Trophoblast cell (in vitro differentiated cells and primary cell): ENCODE data around the gene NR5A2.

Experiments used
- DNase-seq, 2 donors: peaks; one replicate each; pipeline ENCODE4 v3.0.0-alpha.2; 2016
- H2AFZ ChIP-seq: 2 replicates; pipeline ENCODE4 v1.6.1; 2013; ENCODE audit warnings: low read length, moderate library complexity, mild to moderate bottlenecking; ENCODE audit not compliant: insufficient read depth, poor library complexity
- H2AK5ac ChIP-seq: 2 replicates; pipeline ENCODE4 v1.6.1; 2013; ENCODE audit warnings: mild to moderate bottlenecking, low read length
- H2BK120ac ChIP-seq: 2 replicates; pipeline ENCODE4 v1.6.1; 2013; ENCODE audit warnings: low read length, mild to moderate bottlenecking, moderate library complexity; ENCODE audit not compliant: insufficient read depth, poor library complexity
- H2BK12ac ChIP-seq: 2 replicates; pipeline ENCODE4 v1.6.1; 2013; ENCODE audit warnings: mild to moderate bottlenecking, low read length, moderate library complexity
- H2BK5ac ChIP-seq: 2 replicates; pipeline ENCODE4 v1.6.1; 2013; ENCODE audit warnings: low read length, low read depth, moderate library complexity, mild to moderate bottlenecking; ENCODE audit not compliant: poor library complexity
- H3K14ac ChIP-seq: 2 replicates; pipeline ENCODE4 v1.6.1; 2013; ENCODE audit warnings: mild to moderate bottlenecking, low read length
- H3K18ac ChIP-seq: 2 replicates; pipeline ENCODE4 v1.6.1; 2013; ENCODE audit warnings: mild to moderate bottlenecking, low read length
- H3K23ac ChIP-seq: 2 replicates; pipeline ENCODE4 v1.6.1; 2013; ENCODE audit warnings: low read length
- H3K27ac ChIP-seq: 2 replicates; pipeline ENCODE4 v1.5.1; 2013; ENCODE audit warnings: low read depth, mild to moderate bottlenecking, inconsistent platforms, low read length, moderate library complexity
- H3K27me3 ChIP-seq: 2 replicates; pipeline ENCODE4 v1.6.1; 2013; ENCODE audit warnings: inconsistent platforms, mild to moderate bottlenecking, low read length, moderate library complexity; ENCODE audit not compliant: insufficient read depth
- H3K36me3 ChIP-seq, 2 experiments: 1 replicate in 1 of 2; 2 replicates in 1 of 2; pipeline ENCODE4 v1.6.1; 2013; ENCODE audit warnings: low read length in 2 of 2, mild to moderate bottlenecking in 2 of 2, moderate library complexity in 1 of 2; ENCODE audit not compliant: insufficient read depth in 2 of 2, control insufficient read depth in 1 of 2
- H3K4ac ChIP-seq: 2 replicates; pipeline ENCODE4 v1.6.1; 2013; ENCODE audit warnings: low read depth, mild to moderate bottlenecking, low read length, moderate library complexity
- H3K4me1 ChIP-seq, 2 experiments: 1 replicate in 1 of 2; 2 replicates in 1 of 2; pipeline ENCODE4 v1.6.1; 2013; ENCODE audit warnings: low read length in 2 of 2, mild to moderate bottlenecking in 2 of 2, moderate library complexity in 1 of 2; ENCODE audit not compliant: insufficient read depth in 2 of 2, control insufficient read depth in 1 of 2
- H3K4me2 ChIP-seq: 2 replicates; pipeline ENCODE4 v1.6.1; 2013; ENCODE audit warnings: inconsistent platforms, mild to moderate bottlenecking, low read length, moderate library complexity
- H3K4me3 ChIP-seq: 2 replicates; pipeline ENCODE4 v1.5.1; 2013; ENCODE audit warnings: mild to moderate bottlenecking, low read depth, low read length, inconsistent platforms
- H3K79me1 ChIP-seq: one replicate; pipeline ENCODE4 v1.6.1; 2013; ENCODE audit warnings: low read length
- H3K79me2 ChIP-seq: 2 replicates; pipeline ENCODE4 v1.6.1; 2013; ENCODE audit warnings: low read length, mild to moderate bottlenecking; ENCODE audit not compliant: control insufficient read depth, insufficient read depth, poor library complexity
- H3K9ac ChIP-seq: 2 replicates; pipeline ENCODE4 v1.6.1; 2013; ENCODE audit warnings: mild to moderate bottlenecking, low read length
- H3K9me3 ChIP-seq: 2 replicates; pipeline ENCODE4 v1.6.1; 2013; ENCODE audit warnings: low read depth, mild to moderate bottlenecking, control low read depth, inconsistent platforms, low read length; ENCODE audit not compliant: insufficient read depth
- H4K12ac ChIP-seq: 2 replicates; pipeline ENCODE4 v1.6.1; 2013; ENCODE audit warnings: low read depth, mild to moderate bottlenecking, low read length, moderate library complexity
- H4K8ac ChIP-seq: 2 replicates; pipeline ENCODE4 v1.6.1; 2013; ENCODE audit warnings: low read depth, mild to moderate bottlenecking, low read length, moderate library complexity
- H4K91ac ChIP-seq: one replicate; pipeline ENCODE4 v1.6.1; 2013; ENCODE audit warnings: low read depth, mild to moderate bottlenecking, low read length, moderate library complexity
- WGBS: extraction: QIAGEN DNeasy Blood & Tissue Kit; methylation state at CpG from one replicate; pipeline ENCODE4 v1.1.7; 2013; ENCODE audit warnings: missing lambda C conversion rate; ENCODE audit not compliant: insufficient read length, insufficient coverage; ENCODE audit errors: extremely low coverage; 5-methylcytosine and 5-hydroxymethylcytosine counted together

NR5A2 gene

DNA sequence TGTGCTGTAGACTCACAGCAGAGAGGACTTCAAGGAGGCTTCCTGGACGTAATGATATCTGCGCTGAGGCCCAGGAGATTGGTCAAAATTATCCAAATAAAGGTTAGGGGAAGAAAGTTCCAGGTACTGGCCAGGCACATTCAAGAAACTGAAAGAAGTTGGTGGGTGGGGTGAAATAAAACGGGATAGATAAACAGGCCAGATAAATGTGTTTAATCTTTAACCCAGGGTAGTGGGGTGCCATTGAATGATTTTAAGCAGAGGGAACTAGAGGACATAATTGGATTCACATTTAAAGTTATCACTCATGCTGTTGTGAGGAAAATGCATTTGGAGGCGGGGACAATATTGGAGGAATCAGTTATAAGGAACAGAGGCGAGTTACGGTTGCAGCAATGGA is 134.7 kb downstream of the NR5A2 start:
- peak overlapping the region; percentile 9 for H2BK5ac ChIP-seq
- H3K27ac ChIP-seq: no peak overlapping the region
- no peak overlapping the region for H4K12ac ChIP-seq
- no peak for DNase-seq
- no peak overlapping the region for H3K4ac ChIP-seq
- H3K18ac ChIP-seq: no peak overlapping the region
- no peak overlapping the region for H2AFZ ChIP-seq
- no peaks in the 10 kb centered on the region for H3K27me3 ChIP-seq
- H3K9me3 ChIP-seq: no peaks in the 10 kb centered on the region
- H2BK12ac ChIP-seq: no peak overlapping the region
- peaks cover 2 to 7% of the 10 kb centered on the region in 2 experiments for H3K4me1 ChIP-seq
- no peaks in the 10 kb centered on the region for H3K79me1 ChIP-seq
- H3K23ac ChIP-seq: no peak overlapping the region
- no CpG with 5 or more reads among the region's 6 CpGs for WGBS
- H3K9ac ChIP-seq: no peak overlapping the region
- H4K91ac ChIP-seq: no peak overlapping the region
- H3K79me2 ChIP-seq: no peaks in the 10 kb centered on the region
- no peak overlapping the region for H2BK120ac ChIP-seq
- H3K4me3 ChIP-seq: no peak overlapping the region
- H4K8ac ChIP-seq: no peak overlapping the region
- H3K4me2 ChIP-seq: no peak overlapping the region
- no peaks in the 10 kb centered on the region for H3K36me3 ChIP-seq
- no peak overlapping the region for H2AK5ac ChIP-seq
- no peak overlapping the region for H3K14ac ChIP-seq

DNA sequence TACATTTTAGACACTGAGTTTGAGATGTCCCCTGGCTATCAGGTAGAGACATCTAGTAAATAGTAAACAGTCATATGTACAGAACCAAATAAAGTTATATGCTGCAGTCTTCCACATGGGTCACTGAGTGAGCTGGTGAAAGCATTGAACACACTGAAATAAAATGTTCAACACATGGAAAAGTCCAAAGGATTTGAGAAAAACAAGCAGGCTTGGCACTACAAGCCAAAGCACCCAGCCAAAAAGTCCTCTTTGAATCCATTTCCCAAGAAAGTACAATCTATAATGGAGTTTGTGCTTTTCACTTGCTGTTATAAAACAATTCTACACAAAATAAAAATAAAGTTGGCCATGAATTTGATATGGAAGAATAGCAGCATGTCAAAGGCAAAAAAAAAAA is 135.4 kb downstream of the NR5A2 start:
- no peak overlapping the region for H2BK12ac ChIP-seq
- no peak overlapping the region for H2BK120ac ChIP-seq
- no peaks in the 10 kb centered on the region for H3K79me1 ChIP-seq
- no peak overlapping the region for H3K14ac ChIP-seq
- H4K8ac ChIP-seq: no peak overlapping the region
- no peak overlapping the region for H3K4ac ChIP-seq
- H4K12ac ChIP-seq: no peak overlapping the region
- H3K27me3 ChIP-seq: no peaks in the 10 kb centered on the region
- H2AK5ac ChIP-seq: no peak overlapping the region
- H3K4me3 ChIP-seq: no peak overlapping the region
- no peak overlapping the region for H4K91ac ChIP-seq
- H3K79me2 ChIP-seq: no peaks in the 10 kb centered on the region
- no peak overlapping the region for H3K9ac ChIP-seq
- no peaks in the 10 kb centered on the region for H3K9me3 ChIP-seq
- H3K36me3 ChIP-seq: no peaks in the 10 kb centered on the region
- no peak overlapping the region for H3K18ac ChIP-seq
- H3K23ac ChIP-seq: no peak overlapping the region
- H3K4me2 ChIP-seq: no peak overlapping the region
- DNase-seq: no peak
- peaks cover 2 to 7% of the 10 kb centered on the region in 2 experiments for H3K4me1 ChIP-seq
- H2AFZ ChIP-seq: no peak overlapping the region
- no peak overlapping the region for H2BK5ac ChIP-seq
- H3K27ac ChIP-seq: no peak overlapping the region

DNA sequence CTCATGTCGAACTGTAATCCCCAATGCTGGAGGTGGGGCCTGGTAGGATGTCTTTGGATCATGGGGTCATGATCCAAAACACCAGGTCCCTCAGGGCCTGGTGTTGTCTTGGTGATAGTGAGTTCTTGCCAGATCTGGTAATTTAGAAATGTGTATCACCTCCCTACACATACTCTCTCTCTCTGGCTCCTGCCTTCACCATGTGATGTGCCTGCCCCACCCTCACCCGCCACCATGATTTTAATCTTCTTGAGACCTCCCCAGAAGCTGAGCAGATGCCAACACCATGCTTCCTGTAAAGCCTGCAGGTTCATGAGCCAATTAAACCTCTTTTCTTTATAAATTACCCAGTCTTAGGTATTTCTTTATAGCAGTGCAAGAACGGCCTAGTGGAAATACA is 136.4 kb downstream of the NR5A2 start:
- no peak overlapping the region for H3K27ac ChIP-seq
- H3K4me1 ChIP-seq: peaks cover 2 to 7% of the 10 kb centered on the region in 2 experiments
- H3K14ac ChIP-seq: no peak overlapping the region
- no peaks in the 10 kb centered on the region for H3K27me3 ChIP-seq
- no peak overlapping the region for H4K8ac ChIP-seq
- no peak overlapping the region for H3K9ac ChIP-seq
- H3K36me3 ChIP-seq: no peaks in the 10 kb centered on the region
- H3K18ac ChIP-seq: no peak overlapping the region
- no peak overlapping the region for H4K12ac ChIP-seq
- no peak overlapping the region for H2BK5ac ChIP-seq
- no peak overlapping the region for H4K91ac ChIP-seq
- no CpG with 5 or more reads among the region's 3 CpGs for WGBS
- no peaks in the 10 kb centered on the region for H3K9me3 ChIP-seq
- H3K79me1 ChIP-seq: no peaks in the 10 kb centered on the region
- no peak overlapping the region for H2AFZ ChIP-seq
- no peak overlapping the region for H3K4ac ChIP-seq
- no peaks in the 10 kb centered on the region for H3K79me2 ChIP-seq
- no peak overlapping the region for H3K4me3 ChIP-seq
- peak in 1 of 2 donors; percentile 39 for DNase-seq
- H3K4me2 ChIP-seq: no peak overlapping the region
- no peak overlapping the region for H3K23ac ChIP-seq
- H2AK5ac ChIP-seq: no peak overlapping the region
- H2BK12ac ChIP-seq: no peak overlapping the region
- H2BK120ac ChIP-seq: no peak overlapping the region

- Histone ChIP-seq H2BK5ac (no peak overlapping the region), H3K4me1 (peaks cover 2 to 7% of the 10 kb centered on the region in 2 experiments), H2BK120ac (no peak overlapping the region), H3K36me3 (no peaks in the 10 kb centered on the region), H4K91ac (no peak overlapping the region), H3K4me3 (no peak overlapping the region), H3K9me3 (no peaks in the 10 kb centered on the region), H3K27ac (no peak overlapping the region), H3K79me2 (no peaks in the 10 kb centered on the region), H3K27me3 (no peaks in the 10 kb centered on the region), H3K9ac (no peak overlapping the region), H4K12ac (no peak overlapping the region), H3K23ac (no peak overlapping the region), H2AFZ (no peak overlapping the region), H3K4me2 (no peak overlapping the region), H2AK5ac (no peak overlapping the region), H3K18ac (no peak overlapping the region), H4K8ac (no peak overlapping the region), H2BK12ac (no peak overlapping the region), H3K14ac (no peak overlapping the region), H3K4ac (no peak overlapping the region), H3K79me1 (no peaks in the 10 kb centered on the region)
- no CpG with 5 or more reads among the region's 5 CpGs for WGBS
- no peak for DNase-seq
Measured at GRCh38 chr1:200165493-200166220, 138.1 kb downstream of the NR5A2 start.
